Lower leg skin (tissue), 4 donors: ENCODE measurements around the gene PTCSC3. TPM values are rescaled to one million over a fixed set of nuclear protein-coding genes. Genes with fewer than 3 reads are reported as not detected.

Experiments
- DNase-seq, 2 donors: peaks; one replicate each; pipeline ENCODE4 v3.0.0-alpha.2; 2019; ENCODE audit warnings: low spot score in 2 of 2
- H3K4me3 ChIP-seq: fragments of 200-600 bp; sonication (generic); 2 replicates; pipeline ENCODE4 v1.5.1; 2017; ENCODE audit warnings: mild to moderate bottlenecking, low read depth; ENCODE audit not compliant: poor library complexity, severe bottlenecking
- POLR2A ChIP-seq, 2 donors: fragments of 450-650 bp; IDR thresholded peaks; one replicate each; pipeline ENCODE4 v1.6.1; 2016 to 2017; ENCODE audit warnings: antibody characterized with exemption in 2 of 2, mild to moderate bottlenecking in 1 of 2, moderate library complexity in 1 of 2
- WGBS, 2 donors: methylation state at CpG; one replicate each; pipeline ENCODE4 v1.1.5; 2018; 5-methylcytosine and 5-hydroxymethylcytosine counted together
- intact Hi-C: fragments of 100-400 bp; cut with DNase I; formaldehyde crosslinking; loops from one replicate; pipeline ENCODE4 v1.15.0; 2023; ENCODE audit warnings: low total_unique reads
- total RNA-seq, 4 donors: library from RNA; depleted of rRNA; stranded (reverse); fragments of >200 nt; gene quantifications; one replicate each; pipeline ENCODE4 v1.1.0, GENCODE V29; 2016
- TF ChIP-seq, protein P1 (sequence below), 3 donors: fragments of 450-650 bp; IDR thresholded peaks; one replicate each; pipeline ENCODE4 v1.5.1; 2016; ENCODE audit warnings: antibody characterized with exemption in 3 of 3, mild to moderate bottlenecking in 3 of 3, moderate library complexity in 2 of 3

The PTCSC3 gene
- total RNA-seq, 4 donors from 2014 or later, result not detected

DNA sequence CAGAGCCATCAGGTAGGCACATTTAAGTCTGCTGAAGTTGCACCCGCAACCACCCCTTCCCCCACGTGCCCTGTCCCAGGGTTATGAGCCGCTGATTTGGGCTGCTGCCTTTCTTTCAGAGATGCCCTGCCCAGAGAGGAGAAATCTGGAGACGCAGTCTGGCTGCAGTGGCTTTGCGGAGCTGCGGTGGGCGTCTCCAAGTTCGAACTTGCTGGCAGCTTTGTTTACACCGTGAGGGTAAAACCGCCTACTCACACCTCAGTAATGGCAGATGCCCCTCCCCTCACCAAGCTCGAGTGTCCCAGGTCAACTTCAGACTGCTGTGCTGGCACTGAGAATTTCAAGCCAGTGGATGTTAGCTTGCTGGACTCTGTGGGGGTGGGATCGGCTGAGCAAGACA, 14.7 kb downstream of the PTCSC3 start:
- TF ChIP-seq POLR2A (IDR thresholded peaks at IDR 0.05), result no peak
- TF ChIP-seq, protein P1, sequence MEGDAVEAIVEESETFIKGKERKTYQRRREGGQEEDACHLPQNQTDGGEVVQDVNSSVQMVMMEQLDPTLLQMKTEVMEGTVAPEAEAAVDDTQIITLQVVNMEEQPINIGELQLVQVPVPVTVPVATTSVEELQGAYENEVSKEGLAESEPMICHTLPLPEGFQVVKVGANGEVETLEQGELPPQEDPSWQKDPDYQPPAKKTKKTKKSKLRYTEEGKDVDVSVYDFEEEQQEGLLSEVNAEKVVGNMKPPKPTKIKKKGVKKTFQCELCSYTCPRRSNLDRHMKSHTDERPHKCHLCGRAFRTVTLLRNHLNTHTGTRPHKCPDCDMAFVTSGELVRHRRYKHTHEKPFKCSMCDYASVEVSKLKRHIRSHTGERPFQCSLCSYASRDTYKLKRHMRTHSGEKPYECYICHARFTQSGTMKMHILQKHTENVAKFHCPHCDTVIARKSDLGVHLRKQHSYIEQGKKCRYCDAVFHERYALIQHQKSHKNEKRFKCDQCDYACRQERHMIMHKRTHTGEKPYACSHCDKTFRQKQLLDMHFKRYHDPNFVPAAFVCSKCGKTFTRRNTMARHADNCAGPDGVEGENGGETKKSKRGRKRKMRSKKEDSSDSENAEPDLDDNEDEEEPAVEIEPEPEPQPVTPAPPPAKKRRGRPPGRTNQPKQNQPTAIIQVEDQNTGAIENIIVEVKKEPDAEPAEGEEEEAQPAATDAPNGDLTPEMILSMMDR (IDR thresholded peaks at IDR 0.05), result no peak
- WGBS, 2 donors, result 44 to 48% methylated on average over 11 to 12 of the region's 12 CpGs
- no peak for DNase-seq
- intact Hi-C loops, result no loop called here
- no peak overlapping the region for H3K4me3 ChIP-seq

DNA sequence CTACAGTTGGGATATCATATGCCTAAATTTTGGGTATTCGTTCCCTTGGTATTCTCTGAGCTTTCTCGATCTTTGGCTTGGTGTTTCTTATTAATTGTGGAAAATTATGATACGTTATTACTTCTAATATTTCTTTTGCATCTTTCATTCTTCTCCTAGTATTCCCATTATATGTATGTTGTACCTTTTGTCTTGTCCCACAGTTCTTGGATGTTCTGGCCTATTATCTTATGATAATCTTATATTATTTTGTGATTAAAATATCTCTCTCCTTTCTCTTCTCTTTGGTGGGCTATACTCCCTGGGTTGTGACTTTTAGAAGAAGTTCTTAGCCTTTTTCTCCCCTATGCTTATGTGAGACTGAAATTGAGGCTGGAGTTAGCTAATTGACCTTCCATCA, 25.2 kb downstream of the PTCSC3 start:
- TF ChIP-seq, protein P1 (IDR thresholded peaks at IDR 0.05), result no peak
- TF ChIP-seq POLR2A (IDR thresholded peaks at IDR 0.05), result no peak
- 84 to 92% methylated on average over 3 of the region's 3 CpGs for WGBS, 2 donors
- no peak for DNase-seq
- H3K4me3 ChIP-seq, result no peak overlapping the region
- intact Hi-C loops, result no loop called here

DNA sequence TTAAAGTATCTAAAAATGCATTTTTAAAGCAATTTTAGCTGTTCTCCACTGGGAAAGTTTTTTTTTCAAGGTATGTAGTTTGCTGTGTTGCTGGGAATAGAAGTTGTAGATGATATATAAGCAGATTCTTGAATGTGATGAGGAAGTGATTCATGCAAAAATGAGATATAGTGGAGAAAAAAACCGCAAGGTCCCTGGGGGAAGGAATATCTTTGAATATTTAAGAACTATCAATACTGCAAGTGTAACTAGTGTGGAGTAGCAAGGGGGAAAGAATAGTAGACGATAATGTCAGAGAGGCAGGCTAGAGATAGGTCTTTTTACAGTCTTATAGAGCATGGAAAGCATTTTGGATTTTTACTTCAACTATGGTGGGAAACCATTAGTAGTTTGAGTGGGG, 42.5 kb downstream of the PTCSC3 start:
- intact Hi-C loops, result loop anchor here (10.0 kb wide), 1 partner anchor 1381 kb away; no protein-coding TSS in a partner anchor
- DNase-seq, result no peak
- TF ChIP-seq, protein P1 (IDR thresholded peaks at IDR 0.05), result no peak
- no peak for TF ChIP-seq POLR2A (IDR thresholded peaks at IDR 0.05)
- 85 to 86% methylated on average over 2 of the region's 2 CpGs for WGBS, 2 donors
- no peak overlapping the region for H3K4me3 ChIP-seq

DNA sequence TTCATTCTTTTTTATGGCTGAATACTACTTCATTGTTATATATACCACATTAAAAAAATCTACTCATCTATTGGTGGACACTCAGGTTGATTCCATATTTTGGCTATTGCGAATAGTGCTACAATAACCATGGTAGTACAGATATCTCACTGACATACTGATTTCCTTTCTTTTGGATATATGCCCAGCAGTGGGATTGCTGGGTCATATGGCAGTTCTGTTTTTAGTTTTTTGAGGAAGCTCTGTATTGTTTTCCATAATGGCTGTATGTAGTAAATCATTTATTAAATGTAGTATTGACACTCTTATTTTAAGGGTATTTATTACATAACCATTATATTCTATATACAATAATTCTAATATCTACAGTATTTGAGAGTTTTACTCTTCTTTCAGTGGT, 43.7 kb downstream of the PTCSC3 start:
- TF ChIP-seq, protein P1 (IDR thresholded peaks at IDR 0.05), result no peak
- no peak for TF ChIP-seq POLR2A (IDR thresholded peaks at IDR 0.05)
- WGBS, 2 donors, result 0 to 97% methylated on average over 1 of the region's 1 CpG
- intact Hi-C loops, result loop anchor here (10.0 kb wide), 1 partner anchor 1382 kb away; no protein-coding TSS in a partner anchor
- no peak overlapping the region for H3K4me3 ChIP-seq
- DNase-seq, result no peak

DNA sequence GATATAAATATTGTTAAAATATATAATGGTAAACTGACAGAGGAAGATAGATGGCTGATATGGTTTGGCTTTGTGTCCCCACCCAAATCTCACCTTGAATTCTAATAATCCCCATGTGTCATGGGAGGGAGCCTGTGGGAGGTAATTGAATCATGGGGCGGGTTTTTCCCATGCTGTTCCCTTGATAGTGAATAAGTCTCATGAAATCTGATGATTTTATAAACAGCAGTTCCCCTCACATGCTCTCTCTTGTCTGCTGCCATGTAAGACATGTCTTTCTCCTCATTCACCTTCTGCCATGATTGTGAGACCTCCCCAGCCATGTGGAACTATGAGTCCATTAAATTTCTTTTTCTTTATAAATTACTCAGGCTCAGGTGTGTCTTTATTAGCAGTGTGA, 46.3 kb downstream of the PTCSC3 start:
- 74 to 82% methylated on average over 1 of the region's 1 CpG for WGBS, 2 donors
- DNase-seq, result no peak
- intact Hi-C loops, result loop anchor here (10.0 kb wide), 1 partner anchor 1385 kb away; no protein-coding TSS in a partner anchor
- no peak for TF ChIP-seq POLR2A (IDR thresholded peaks at IDR 0.05)
- TF ChIP-seq, protein P1 (IDR thresholded peaks at IDR 0.05), result no peak
- no peak overlapping the region for H3K4me3 ChIP-seq

DNA sequence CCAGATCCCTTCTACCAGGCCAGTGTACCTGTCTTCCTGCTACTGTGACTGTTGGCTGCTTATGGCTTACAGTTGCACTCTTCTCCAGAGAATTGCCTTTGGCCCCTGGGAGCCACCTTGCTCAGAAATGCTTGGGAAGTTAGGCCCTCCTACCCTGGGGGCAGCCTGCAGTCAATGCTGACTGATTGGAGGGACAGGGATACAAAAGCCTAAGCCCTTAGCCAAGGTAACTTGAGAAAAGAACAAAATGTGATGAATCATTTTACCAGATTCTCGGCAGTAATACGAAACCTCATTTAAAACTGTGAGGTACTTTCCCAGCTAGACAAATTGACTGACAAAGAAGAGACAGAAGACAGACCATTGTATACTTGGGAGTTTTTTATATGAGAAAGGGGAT, 47.3 kb downstream of the PTCSC3 start:
- WGBS, 2 donors, result 21 to 70% methylated on average over 2 of the region's 2 CpGs
- DNase-seq, result no peak
- intact Hi-C loops, result no loop called here
- TF ChIP-seq, protein P1 (IDR thresholded peaks at IDR 0.05), result no peak
- peak overlapping the region; percentile 2 for H3K4me3 ChIP-seq
